HG02973 (cell line): ENCODE results near the gene BANK1.

Experiments
- ATAC-seq: cut with Tn5 transposase; IDR thresholded peaks from one replicate; pipeline ENCODE4 v1.9.1; 2021; ENCODE audit warnings: moderate library complexity; ENCODE audit not compliant: unreplicated experiment

The BANK1 gene

DNA sequence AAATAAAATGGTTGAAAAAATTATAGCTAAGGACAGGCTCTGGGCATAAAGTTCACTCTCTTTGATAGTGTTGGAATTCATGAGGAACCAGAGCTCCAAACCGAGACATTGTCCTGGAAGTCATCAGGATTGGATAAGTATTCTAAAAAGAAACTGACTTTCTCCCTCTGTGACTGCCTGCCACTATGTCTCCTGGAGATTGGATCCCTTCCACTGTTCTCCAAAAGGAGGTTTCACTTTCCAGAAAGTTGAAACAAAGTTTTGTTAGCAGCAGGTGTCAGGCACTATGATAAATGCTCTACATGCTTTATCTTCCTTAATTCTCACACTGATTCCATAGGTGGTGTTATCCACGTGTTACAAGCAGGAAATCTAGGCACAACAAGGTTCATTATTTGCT lies 16.8 kb downstream of the BANK1 start:
- peak; percentile 33 for ATAC-seq

DNA sequence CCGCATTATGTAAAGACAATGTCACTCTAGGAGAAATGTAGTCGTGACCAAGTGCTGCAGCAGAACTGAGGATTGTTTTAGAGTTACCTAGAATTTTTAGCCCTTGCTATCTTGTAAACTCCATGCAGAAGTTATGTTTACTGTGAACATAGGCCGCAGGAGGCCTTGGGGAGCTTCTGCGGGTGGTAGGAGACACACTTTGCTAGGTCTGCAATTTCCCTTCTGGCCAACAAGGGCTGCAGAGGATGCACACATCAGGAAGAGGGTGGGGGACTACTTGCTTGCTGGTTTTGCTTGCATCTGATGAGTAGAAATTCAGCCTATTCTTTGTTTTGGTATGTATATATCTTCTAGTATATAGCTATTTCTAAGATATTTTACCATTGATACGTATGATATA lies 23.1 kb downstream of the BANK1 start:
- no peak for ATAC-seq

DNA sequence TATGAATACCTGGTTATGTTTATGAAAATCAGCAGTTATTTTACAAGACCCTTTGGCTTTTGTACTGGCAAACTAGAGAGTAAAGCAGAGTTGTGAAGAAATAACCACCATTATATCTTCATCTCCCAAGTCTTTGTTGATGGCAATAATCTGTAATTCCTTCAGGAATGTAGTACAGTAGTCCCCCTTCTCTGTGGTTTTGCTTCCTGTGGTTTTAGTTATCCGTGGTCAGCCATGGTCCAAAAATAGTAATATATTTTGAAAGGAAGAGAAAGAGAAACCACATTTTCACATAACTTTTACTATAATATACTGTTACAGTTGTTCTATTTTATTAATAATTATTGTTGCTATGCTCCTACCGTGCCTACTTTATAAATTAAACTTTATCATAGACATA lies 27.8 kb downstream of the BANK1 start:
- ATAC-seq, result no peak

DNA sequence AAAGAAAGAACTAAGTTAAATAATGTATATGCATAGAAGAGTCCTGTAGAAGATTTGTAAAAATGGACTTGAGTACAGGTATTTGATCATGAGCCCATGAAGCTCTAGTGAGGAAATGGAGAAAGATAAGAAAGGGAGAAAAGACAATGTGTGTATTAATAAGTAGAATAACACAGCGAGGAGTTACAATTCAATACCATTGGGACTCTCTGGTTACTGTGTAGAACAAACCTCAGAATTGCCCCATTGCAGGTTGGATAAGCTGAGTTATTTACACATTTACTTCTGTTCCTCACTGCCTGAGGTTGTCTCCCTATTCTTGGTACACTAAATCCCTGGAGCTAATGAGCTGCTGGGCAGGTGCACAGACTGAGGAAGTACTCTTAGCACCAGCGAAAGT lies 33.3 kb downstream of the BANK1 start:
- no peak for ATAC-seq

DNA sequence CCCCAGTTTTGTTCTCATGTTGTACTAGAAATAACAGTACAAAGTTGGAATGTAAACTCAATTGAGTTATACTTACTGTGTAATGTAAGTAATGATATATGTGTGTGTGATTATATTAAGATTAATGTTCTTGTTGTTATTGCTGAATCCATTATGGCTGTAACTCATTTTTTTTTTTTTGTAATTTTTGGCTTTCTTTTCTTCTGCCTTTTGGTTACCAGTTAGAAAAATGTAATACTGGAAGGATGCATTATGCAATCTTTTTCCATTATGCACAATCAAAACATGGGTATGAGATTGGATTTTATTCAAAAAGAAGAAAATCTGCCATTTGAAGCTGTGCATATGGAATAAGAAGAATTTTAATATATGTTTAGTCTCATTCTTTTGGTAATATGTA lies 34.0 kb downstream of the BANK1 start:
- ATAC-seq, result no peak

DNA sequence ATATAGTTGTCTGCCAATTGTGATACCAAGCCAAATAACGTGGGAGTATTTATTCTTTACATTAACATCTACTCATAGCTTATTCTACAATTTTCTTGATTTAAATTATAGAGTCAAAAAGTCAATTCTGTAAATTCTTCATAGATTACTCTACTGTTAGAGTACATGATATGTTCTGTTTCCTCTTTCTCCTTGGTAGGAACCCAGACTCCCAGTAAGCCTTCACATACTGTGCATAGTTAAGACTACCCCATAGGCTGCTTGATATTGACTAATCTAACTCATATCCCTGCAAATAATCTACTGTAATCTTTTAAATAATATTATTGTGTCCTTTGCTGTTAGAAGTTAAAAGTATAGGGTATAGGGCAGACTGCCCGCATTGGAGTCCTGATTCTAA lies 35.4 kb downstream of the BANK1 start:
- ATAC-seq, result no peak

DNA sequence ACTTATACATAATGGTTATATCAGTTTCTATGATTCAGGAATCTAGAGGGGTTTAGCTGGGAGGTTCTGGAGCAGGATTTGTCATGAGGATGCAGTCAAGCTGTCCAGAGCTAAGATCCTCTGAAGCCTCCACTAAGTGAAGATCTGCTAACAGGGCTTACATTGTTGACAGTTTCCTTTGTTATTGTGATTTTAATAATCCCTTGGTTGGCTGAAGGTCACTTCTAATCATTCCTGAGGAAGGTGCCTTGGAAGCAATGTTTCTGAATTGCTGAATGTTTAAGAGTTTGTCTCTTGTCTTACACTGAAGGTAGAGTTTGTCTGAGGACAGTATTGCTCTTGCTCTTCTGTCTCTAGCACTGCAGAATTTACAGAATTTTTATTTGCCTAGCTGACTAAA lies 41.3 kb downstream of the BANK1 start:
- ATAC-seq, result no peak

DNA sequence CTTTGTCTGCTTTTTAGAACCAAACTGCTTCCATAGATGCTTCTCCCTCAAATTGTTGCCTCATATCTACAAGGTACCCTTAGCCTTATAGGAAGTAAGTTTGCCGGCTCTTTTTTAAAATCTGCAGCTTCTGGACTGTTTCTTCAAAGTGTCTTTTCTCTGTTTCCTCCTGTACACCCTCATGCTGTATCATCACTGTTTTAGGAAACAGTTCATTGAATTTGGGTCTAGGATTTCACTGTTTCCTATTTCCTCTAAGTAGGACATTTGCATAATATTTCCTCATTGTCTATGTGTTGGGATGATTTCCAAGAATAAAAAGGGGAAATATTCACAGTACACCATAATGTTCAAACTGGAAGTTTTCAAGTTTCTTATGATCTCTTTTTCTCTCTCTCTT lies 43.0 kb downstream of the BANK1 start:
- no peak for ATAC-seq

DNA sequence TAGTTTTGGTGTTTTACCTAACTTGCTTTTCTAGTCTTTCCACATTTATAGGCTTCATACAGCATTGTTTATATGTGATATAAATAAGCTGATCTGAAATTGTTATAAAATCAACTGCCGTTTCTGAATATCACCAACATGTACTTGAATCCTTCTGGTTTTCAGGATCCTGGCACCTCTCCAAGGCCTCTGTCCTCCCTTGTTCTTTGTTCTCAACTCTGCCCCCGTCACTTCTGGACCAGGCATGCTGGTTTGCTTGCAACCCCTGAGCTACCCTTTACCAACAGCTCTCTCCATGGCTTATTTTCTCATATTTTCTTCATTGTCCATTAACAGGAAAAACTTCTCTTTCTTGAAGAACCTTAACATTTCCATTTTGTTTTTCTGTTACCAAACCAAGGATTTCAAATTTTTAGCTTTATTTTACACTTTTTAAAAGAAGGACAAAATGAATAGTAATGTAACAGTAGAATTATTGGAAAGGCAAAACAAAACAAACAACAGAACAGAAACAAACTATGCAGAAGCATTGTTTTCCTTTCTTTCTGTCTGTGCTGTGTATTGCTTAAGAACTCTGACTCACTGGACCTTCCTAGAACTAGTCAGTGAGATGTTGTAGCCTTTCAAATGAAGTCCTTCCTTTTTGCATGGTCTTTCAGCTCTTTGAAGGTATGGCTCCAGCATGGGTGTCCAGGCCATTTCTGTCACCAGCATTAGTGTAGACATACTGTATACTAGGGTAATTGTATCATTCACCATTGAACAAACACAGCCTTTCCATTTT lies 44.8 kb downstream of the BANK1 start:
- no peak for ATAC-seq

DNA sequence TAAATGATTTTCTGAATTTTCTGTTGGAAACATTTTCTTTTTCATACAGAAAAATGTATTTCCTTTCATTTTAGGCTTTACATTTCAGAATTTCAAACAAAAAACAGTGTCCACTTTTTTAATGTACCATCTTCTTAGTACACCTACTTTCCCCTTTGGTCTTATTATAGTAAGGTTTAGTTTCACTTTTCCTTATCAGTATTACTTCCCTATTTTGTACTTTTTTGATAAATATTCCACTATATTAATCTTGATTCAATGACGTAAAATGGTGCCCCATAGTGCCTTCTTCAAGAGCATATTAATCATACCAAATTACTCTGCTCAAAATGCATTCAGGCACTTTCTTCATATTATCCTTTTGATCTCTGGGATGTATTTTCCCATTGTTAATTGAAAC lies 52.5 kb downstream of the BANK1 start:
- no peak for ATAC-seq

DNA sequence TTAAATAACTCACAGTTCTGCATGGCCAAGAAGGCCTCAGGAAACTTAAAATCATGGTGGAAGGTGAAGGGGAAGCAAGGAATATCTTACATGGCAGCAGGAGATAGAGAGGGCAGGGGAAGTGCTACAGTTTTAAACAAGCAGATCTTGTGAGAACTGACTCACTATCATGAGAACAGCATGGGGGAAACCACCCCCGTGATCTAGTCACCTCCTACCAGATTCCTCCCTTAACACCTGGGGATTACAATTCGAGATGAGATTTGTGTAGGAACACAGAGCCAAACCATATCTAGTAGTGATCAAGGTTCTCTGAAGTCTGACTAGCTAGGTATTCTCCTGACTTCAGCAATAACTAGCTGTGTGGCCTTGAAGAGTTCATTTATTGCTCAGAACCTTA lies 56.0 kb downstream of the BANK1 start:
- no peak for ATAC-seq

DNA sequence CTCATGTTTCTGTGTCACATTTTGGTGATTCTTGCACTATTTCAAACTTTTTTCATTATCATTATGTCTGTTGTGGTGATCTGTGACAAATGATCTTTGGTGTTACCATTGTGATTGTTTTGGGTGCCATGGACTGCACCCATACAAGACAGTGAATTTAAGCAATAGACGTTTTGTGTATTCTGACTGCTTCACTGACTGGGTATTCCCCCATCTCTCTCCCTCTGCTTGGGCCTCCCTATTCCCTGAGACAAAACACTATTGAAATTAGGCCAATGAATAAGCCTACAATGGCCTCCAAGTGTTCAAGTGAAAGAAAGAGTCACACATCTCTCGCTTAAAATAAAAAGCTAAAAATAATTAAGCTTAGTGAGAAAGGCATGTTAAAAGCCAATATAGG lies 60.2 kb downstream of the BANK1 start:
- ATAC-seq, result no peak

DNA sequence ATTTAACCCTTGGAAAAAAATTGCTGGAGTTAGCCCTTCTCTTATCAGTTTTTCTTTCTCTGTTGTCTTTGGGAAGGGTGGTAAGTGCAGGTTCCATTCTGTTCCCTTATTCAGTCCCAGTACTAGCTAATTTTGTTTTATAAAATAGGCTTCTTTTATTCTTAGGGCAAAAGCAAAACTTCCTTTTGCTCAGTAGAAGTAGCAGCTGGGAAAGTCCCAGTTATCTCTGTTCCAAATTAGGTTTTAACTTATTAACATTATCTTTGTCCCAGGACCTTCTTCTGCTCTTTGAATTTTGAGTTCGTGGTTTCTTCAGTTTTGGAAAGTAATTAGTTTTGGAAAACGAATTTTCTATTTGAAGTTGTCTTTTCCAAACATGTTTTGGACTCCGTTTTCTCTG lies 61.1 kb downstream of the BANK1 start:
- no peak for ATAC-seq

DNA sequence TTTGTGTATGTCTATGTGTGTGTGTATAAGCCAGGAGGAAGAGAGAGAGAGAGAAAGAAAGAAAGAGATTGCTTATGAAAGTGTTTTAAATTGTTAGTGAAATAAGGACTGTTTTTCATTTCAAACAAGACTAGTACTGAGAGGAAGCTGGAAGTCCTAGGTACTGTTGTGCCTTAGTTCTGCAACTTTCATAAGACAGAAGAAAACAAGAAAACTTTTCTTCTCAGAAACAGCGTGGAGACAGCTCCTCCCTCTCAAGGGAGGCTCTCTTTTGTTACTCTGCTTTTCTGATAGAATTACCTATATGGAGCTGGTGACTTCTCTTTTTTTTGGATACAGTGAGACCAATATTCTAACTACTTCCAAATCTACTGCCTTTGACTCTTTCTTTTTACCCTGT lies 62.5 kb downstream of the BANK1 start:
- peak; percentile 55 for ATAC-seq

DNA sequence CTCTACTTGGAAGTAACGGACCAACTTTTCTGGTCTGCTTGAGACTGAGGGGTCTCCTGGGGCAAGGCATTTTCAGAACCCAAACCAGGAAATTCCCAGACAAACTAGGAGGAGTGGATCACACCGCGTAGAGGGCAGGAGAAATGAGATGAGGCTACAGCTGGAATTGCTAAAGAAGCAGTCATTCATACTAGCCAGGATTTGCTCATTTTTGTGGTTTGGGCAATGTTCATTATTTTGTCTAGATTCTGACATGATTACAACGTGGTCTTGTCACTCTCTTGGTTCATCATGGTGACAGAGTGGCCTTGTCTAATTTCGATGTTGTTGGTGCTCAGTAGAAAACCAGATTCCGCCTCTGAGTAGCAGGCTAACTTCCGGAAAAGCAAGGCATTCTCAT lies 63.2 kb downstream of the BANK1 start:
- ATAC-seq, result no peak

DNA sequence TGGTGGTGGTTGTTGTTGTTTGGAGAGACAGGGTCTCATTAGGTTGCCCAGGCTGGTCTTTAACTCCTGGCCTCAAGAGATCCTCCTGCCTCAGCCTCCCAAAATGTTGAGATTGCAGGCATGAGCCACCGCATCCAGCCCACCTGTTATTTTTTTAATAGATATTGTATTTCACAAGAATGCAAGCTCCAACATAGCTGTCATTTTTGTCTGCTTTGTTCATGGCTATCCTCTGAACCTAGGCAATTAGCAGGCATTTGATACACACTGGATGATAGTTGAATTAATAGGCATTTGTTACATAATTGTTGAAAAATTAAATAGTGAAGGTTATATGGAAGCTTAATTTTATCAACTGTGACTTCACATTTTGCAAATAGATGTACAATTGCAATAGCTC lies 64.7 kb downstream of the BANK1 start:
- ATAC-seq, result no peak

DNA sequence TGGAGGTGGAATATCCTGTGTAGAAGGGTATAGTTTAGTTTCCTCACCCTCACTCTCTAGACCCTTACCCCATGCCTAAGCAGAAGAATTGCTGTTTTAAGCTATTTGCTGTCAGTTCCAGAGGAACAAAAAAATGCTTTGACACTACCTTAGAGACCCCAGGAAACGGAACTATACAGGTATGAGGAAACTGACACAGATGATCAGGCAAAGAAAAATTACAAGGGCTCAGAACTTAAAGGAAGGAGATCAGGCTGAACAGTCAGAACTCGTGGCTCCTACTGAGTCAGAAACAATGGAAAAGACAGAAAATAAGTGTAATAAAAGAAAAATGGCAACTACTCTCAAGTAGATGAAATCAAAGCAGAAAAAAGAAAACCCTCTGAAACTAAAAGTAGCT lies 65.6 kb downstream of the BANK1 start:
- no peak for ATAC-seq

DNA sequence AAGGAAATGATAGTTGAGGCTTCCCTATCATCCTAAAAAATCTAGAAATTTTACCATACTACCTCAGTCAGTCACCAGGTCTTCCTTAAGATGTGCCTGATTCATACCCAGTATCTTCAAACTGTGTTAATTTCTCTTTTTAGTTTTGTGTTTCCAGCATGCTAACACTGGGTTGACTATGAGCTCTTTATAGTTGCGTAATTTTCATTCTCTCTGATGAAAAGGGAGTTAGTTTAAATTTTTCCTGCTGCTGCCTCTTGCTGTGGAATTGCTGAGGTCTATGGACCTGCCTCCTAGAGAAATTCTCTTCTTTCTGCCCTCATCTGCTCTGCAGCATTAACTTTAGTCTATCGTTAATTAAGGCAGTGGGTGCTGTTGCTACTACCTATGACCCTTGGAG lies 66.6 kb downstream of the BANK1 start:
- ATAC-seq, result no peak

DNA sequence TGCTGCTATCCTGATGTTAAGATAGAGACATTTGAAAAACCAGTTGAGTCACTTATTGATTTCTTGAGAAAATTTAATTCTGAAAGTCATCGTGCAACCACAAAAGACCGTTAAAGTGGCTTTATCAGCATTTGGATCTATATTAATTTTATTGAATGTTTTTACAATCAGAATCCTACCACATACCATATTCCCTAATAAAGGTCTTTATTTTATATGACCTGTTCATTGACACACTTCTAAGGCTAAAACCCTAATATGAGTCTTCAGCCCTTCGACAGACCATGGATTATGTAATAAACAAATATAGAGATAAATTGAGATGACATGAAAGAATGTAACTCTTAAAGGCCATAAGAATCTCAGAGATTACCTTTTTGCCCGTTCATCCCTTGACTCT lies 68.1 kb downstream of the BANK1 start:
- ATAC-seq, result no peak

DNA sequence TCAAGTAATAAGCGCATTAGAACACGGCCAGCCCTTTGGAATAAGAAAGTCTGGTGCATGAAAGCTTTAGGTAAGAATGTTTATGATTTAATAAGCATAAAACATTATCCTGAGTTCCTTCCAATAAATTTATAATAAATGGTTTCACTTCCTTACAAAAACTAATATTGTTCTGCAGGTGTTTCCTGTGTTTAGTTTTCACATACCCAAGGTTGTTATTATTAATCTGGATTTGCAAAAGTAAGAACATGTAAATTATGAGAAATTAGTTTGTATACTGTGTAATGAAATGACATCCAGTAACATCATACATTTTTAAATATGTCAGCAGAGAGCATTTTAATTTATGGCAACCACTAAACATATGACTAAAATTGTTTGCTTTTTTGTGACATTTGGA lies 72.1 kb downstream of the BANK1 start:
- peak; percentile 58 for ATAC-seq

DNA sequence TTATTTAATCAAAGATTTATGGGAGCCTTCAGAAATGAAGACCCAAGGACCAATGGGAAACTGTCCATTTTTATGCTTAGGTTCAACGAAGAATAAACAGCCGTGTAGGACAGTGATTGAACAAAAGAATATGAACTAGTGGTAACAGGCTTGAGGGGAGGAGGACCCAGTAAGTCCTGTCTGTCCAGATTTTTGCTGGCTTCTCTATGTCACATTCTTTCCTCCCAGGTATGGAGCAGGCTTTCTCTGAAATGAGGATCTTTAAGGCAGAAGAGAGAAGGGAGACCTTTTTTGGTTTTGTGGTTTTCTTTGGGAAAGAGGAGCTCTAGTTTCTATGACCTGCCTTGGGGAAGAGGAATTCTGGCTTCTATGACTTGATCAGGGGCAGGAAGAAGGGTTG lies 74.1 kb downstream of the BANK1 start:
- ATAC-seq, result no peak

DNA sequence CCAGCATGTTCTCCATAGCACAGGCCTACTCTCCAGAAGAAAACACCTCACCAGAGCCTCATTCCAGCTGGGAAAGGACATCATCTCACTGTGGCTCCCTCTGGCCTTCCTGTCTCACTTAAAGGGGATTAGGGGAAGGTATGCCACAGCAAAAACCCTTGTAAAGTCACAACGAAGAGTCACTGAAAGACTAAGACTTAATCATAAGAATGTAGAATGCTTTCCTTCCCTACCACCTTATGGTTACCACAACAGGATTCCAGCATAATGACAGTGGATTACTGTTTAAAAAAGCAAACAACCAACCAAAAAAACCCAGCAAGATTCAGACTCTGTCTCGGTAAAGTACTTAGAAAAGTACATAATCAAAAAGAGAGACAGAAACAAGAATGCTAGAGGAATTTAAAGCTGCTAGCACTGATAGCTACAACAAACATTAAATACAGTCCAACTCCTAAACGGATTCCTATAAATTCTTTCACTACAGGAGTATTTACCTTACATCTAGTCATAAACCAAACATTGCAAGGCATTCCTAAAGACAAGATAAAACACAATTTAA lies 75.1 kb downstream of the BANK1 start:
- ATAC-seq, result no peak

DNA sequence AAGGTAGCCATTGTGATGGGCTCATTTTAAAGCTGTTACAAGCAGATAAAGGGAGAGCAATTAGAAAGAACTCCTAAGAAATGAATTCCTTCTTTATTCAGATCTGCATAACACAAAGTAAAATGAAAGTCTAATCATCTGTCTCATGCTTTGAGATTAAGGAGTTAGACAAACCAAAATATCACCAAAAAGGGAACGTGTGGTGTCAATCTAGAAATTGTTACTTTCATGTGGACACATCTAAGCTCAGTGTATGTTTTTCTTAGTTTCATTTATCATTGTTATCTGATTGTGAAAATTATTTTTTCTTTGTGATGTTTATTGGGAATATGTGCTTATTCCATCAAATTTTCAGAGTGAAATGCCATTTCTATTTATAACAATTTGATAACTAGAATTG lies 80.3 kb downstream of the BANK1 start:
- ATAC-seq, result no peak
